ENCODE data around the gene RHOA. TPM values are rescaled to one million over a fixed set of nuclear protein-coding genes. Genes with fewer than 3 reads are reported as not detected.
A peak's percentile ranks its signal among the peaks of the same experiment; 100 is the strongest.

Gene RHOA
- total and polyA plus RNA-seq, 2 of the 13 experiments (the other 11 are each of a cell fraction or from before 2014, with no cell fraction given), result 131 to 177 TPM

GRCh38 chr3:49422379-49423248, 10.8 kb upstream of the RHOA start, which contains the start of gene AMT (continued):
- TF ChIP-seq ZNF609 (CRISPR knock-in tag; IDR thresholded peaks at IDR 0.05; ENCODE audit: borderline replicate concordance) (no peak), NFIC (IDR thresholded peaks at IDR 0.05; ENCODE audit: low read length) (no peak), ZFP90 (CRISPR knock-in tag; IDR thresholded peaks at IDR 0.05; ENCODE audit: borderline replicate concordance) (peak; percentile 43; the same call in 1 of the 2 replicates), TBP (CRISPR knock-in tag; IDR thresholded peaks at IDR 0.05) (no peak), ZC3H13 (CRISPR knock-in tag; IDR thresholded peaks at IDR 0.05) (no peak; the same call in 1 of the 2 replicates), ZFP1 (CRISPR knock-in tag; IDR thresholded peaks at IDR 0.05) (no peak), MYNN (CRISPR knock-in tag; IDR thresholded peaks at IDR 0.05; ENCODE audit: low read depth) (no peak), ZNF484 (CRISPR knock-in tag; IDR thresholded peaks at IDR 0.05; ENCODE audit: borderline replicate concordance, low read depth) (no peak), PPARG (CRISPR knock-in tag; conservative IDR thresholded peaks at IDR 0.05) (0 out of 2 replicates have a peak, but pooled peaks have one; percentile 54), HOXA7 (CRISPR knock-in tag; IDR thresholded peaks at IDR 0.05) (no peak), ARNT2 (CRISPR knock-in tag; IDR thresholded peaks at IDR 0.05; ENCODE audit: low read depth) (no peak; the same call in none of the 2 replicates), TRIM24 (CRISPR knock-in tag; IDR thresholded peaks at IDR 0.05) (no peak), ZNF136 (CRISPR knock-in tag; IDR thresholded peaks at IDR 0.05; ENCODE audit: low read depth) (no peak), POLR2AphosphoS5 (IDR thresholded peaks at IDR 0.05; ENCODE audit: low read depth, low read length) (peak; percentile 68), ZNF260 (CRISPR knock-in tag; IDR thresholded peaks at IDR 0.05; ENCODE audit: borderline replicate concordance, low read depth) (no peak), ZNF362 (CRISPR knock-in tag; IDR thresholded peaks at IDR 0.05; ENCODE audit: borderline replicate concordance) (no peak), SSRP1 (CRISPR knock-in tag; IDR thresholded peaks at IDR 0.05) (peak; percentile 62; the same call in 1 of the 2 replicates), ZBTB7A (CRISPR knock-in tag; IDR thresholded peaks at IDR 0.05) (peak; percentile 60), NR1H2 (CRISPR knock-in tag; IDR thresholded peaks at IDR 0.05; ENCODE audit: borderline replicate concordance, low read depth) (no peak)
